Peyer's patch (tissue), 4 donors: ENCODE measurements around the gene KSR2.

Experiments used
- POLR2A ChIP-seq, 2 donors: fragments of 450-650 bp; IDR thresholded peaks; one replicate each; pipeline ENCODE4 v1.5.1; 2017; ENCODE audit warnings: antibody characterized with exemption in 2 of 2, mild to moderate bottlenecking in 2 of 2, moderate library complexity in 2 of 2
- TF ChIP-seq, protein P1 (sequence below), 6 experiments: fragments of 450-650 bp in 4 of 6; fragments of 200-600 bp in 2 of 6; sonication (generic) in 1 of 6; IDR thresholded peaks; one replicate each; pipeline ENCODE4 v1.5.1; 2017 to 2019; ENCODE audit warnings: antibody characterized with exemption in 6 of 6, mild to moderate bottlenecking in 3 of 6, moderate library complexity in 1 of 6

DNA sequence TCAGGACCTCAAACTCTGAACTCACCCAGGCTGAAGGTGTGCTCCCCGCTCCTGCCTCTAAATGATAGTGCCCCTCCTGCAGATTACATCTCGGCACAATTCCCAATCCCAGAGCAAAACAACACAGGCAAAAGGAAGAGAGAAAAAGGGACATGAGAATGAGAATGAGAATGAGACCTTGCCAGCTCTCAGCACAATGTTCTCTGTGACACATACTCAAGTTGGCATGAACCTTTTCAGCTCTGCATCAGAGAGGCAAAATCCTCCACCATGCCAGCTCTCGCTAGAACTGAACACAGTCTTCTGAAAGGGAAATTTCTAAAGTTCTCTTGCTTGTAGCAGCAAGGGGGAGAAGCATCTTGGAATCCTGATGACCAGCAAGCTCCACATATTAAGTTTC lies 84.6 kb downstream of the KSR2 start:
- TF ChIP-seq, protein P1, sequence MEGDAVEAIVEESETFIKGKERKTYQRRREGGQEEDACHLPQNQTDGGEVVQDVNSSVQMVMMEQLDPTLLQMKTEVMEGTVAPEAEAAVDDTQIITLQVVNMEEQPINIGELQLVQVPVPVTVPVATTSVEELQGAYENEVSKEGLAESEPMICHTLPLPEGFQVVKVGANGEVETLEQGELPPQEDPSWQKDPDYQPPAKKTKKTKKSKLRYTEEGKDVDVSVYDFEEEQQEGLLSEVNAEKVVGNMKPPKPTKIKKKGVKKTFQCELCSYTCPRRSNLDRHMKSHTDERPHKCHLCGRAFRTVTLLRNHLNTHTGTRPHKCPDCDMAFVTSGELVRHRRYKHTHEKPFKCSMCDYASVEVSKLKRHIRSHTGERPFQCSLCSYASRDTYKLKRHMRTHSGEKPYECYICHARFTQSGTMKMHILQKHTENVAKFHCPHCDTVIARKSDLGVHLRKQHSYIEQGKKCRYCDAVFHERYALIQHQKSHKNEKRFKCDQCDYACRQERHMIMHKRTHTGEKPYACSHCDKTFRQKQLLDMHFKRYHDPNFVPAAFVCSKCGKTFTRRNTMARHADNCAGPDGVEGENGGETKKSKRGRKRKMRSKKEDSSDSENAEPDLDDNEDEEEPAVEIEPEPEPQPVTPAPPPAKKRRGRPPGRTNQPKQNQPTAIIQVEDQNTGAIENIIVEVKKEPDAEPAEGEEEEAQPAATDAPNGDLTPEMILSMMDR (IDR thresholded peaks at IDR 0.05), result no peak
- no peak for TF ChIP-seq POLR2A (IDR thresholded peaks at IDR 0.05)
